Neural progenitor cell (in vitro differentiated cells): Measurements from ENCODE around the gene ATP2B3. TPM values are rescaled to one million over a fixed set of nuclear protein-coding genes. Genes with fewer than 3 reads are reported as not detected.

Experiments used
- DNase-seq: peaks from one replicate; pipeline ENCODE4 v3.0.0-alpha.2; 2016; ENCODE audit warnings: low spot score
- H2AFZ ChIP-seq: fragments of 200-600 bp; sonication (generic); replicated peaks from 2 replicates; pipeline ENCODE4 v1.6.1; 2016; ENCODE audit warnings: antibody characterized with exemption
- H3F3A ChIP-seq: fragments of 200-600 bp; sonication (generic); 2 replicates; pipeline ENCODE4 v1.6.1; 2016; ENCODE audit warnings: antibody characterized with exemption, low read depth
- H3K27ac ChIP-seq: fragments of 200-600 bp; sonication (generic); 2 replicates; pipeline ENCODE4 v1.5.1; 2016; ENCODE audit warnings: mild to moderate bottlenecking
- H3K27me3 ChIP-seq: fragments of 200-600 bp; sonication (generic); 2 replicates; pipeline ENCODE4 v1.6.1; 2016; ENCODE audit warnings: mild to moderate bottlenecking, moderate library complexity
- H3K36me3 ChIP-seq: fragments of 200-600 bp; sonication (generic); 2 replicates; pipeline ENCODE4 v1.5.1; 2016
- H3K4me1 ChIP-seq: fragments of 200-600 bp; sonication (generic); 2 replicates; pipeline ENCODE4 v1.6.1; 2016; ENCODE audit warnings: mixed run types
- H3K4me2 ChIP-seq: fragments of 200-600 bp; sonication (generic); 2 replicates; pipeline ENCODE4 v1.6.1; 2016
- H3K4me3 ChIP-seq: fragments of 200-600 bp; sonication (generic); 2 replicates; pipeline ENCODE4 v1.5.1; 2016
- H3K79me2 ChIP-seq: fragments of 200-600 bp; sonication (generic); 2 replicates; pipeline ENCODE4 v1.6.1; 2016; ENCODE audit warnings: low read depth
- H3K9ac ChIP-seq: fragments of 200-600 bp; sonication (generic); 2 replicates; pipeline ENCODE4 v1.6.1; 2016
- H3K9me3 ChIP-seq: fragments of 200-600 bp; sonication (generic); 2 replicates; pipeline ENCODE4 v1.5.1; 2016; ENCODE audit warnings: low read depth
- H4K20me1 ChIP-seq: fragments of 200-600 bp; sonication (generic); 2 replicates; pipeline ENCODE4 v1.6.1; 2016; ENCODE audit warnings: low read depth
- H3K27ac Mint-ChIP-seq: 3 replicates; pipeline ENCODE4 v1.8.0; 2021; ENCODE audit warnings: mixed read lengths
- H3K27me3 Mint-ChIP-seq: 2 replicates; pipeline ENCODE4 v1.8.0; 2022; ENCODE audit warnings: low read depth, mild to moderate bottlenecking, inconsistent platforms, moderate library complexity, mixed read lengths; ENCODE audit not compliant: insufficient read depth
- H3K36me3 Mint-ChIP-seq: 3 replicates; pipeline ENCODE4 v1.8.0; 2021; ENCODE audit warnings: mixed read lengths
- H3K4me1 Mint-ChIP-seq: 3 replicates; pipeline ENCODE4 v1.8.0; 2021; ENCODE audit warnings: mixed read lengths
- H3K4me3 Mint-ChIP-seq: 3 replicates; pipeline ENCODE4 v1.8.0; 2021; ENCODE audit warnings: mild to moderate bottlenecking, moderate library complexity, mixed read lengths
- H3K9me3 Mint-ChIP-seq: 3 replicates; pipeline ENCODE4 v1.8.0; 2020; ENCODE audit warnings: mixed read lengths
- CTCF ChIP-seq: fragments of 200-600 bp; sonication (generic); IDR thresholded peaks from 2 replicates; pipeline ENCODE4 v1.5.1; 2017; ENCODE audit warnings: antibody characterized with exemption, mild to moderate bottlenecking
- EZH2 ChIP-seq: fragments of 200-600 bp; sonication (generic); IDR thresholded peaks from 2 replicates; pipeline ENCODE4 v1.6.1; 2017; ENCODE audit warnings: antibody characterized with exemption, mild to moderate bottlenecking, moderate library complexity
- EZH2phosphoT487 ChIP-seq: fragments of 200-600 bp; sonication (generic); IDR thresholded peaks from 2 replicates; pipeline ENCODE4 v1.6.1; 2017; ENCODE audit warnings: antibody characterized with exemption
- total RNA-seq: library from RNA; depleted of rRNA; stranded (reverse); fragments of >200 nt; gene quantifications from 2 replicates; pipeline ENCODE4 v1.2.3, GENCODE V29; 2015; ENCODE audit warnings: low replicate concordance

ATP2B3 gene
- total RNA-seq, 1 donor from 2014 or later = not detected

GRCh38 chrX:153631907-153632594 is 114.6 kb downstream of the ATP2B3 start:
- H3K4me1 Mint-ChIP-seq = peaks cover 5% of the 10 kb centered on the region
- no peaks in the 10 kb centered on the region for H3K36me3 ChIP-seq

More at GRCh38 chrX:153631907-153632594, 114.6 kb downstream of the ATP2B3 start:
- TF ChIP-seq EZH2 (no peak), EZH2phosphoT487 (no peak), CTCF (no peak)
- Mint-ChIP-seq H3K4me3 (no peak overlapping the region), H3K9me3 (peaks cover 32% of the 10 kb centered on the region), H3K27ac (no peak overlapping the region), H3K36me3 (no peaks in the 10 kb centered on the region), H3K27me3 (peaks cover 13% of the 10 kb centered on the region)
- no peaks in the 10 kb centered on the region for H3K4me1 ChIP-seq
- H3K9me3 ChIP-seq = no peaks in the 10 kb centered on the region
- H3K4me2 ChIP-seq = no peak overlapping the region
- H3K4me3 ChIP-seq = no peak overlapping the region
- H3K9ac ChIP-seq = no peak overlapping the region
- H3K27me3 ChIP-seq = no peaks in the 10 kb centered on the region
- no peaks in the 10 kb centered on the region for H3K79me2 ChIP-seq
- no peaks in the 10 kb centered on the region for H4K20me1 ChIP-seq
- no peaks in the 10 kb centered on the region for H3F3A ChIP-seq
- DNase-seq = no peak
- no peak overlapping the region for H3K27ac ChIP-seq
- no peak overlapping the region for H2AFZ ChIP-seq

Other genes starting within 250 kb of the ATP2B3 start
- gene PNMA6F, start 195.9 kb upstream of the ATP2B3 start, total RNA-seq = 0.22 TPM in 1 of 2 replicates, not detected in the other
- gene ZNF275, start 183.5 kb upstream of the ATP2B3 start, total RNA-seq = 7.5 and 8.2 TPM in 2 replicates
- not detected in 2 replicates for gene PNMA6E, start 116.3 kb upstream of the ATP2B3 start, total RNA-seq
- 0.22 TPM in 1 of 2 replicates, not detected in the other for gene ZFP92, start 106.2 kb upstream of the ATP2B3 start, total RNA-seq
- 0.96 TPM in 1 of 2 replicates, not detected in the other for gene TREX2, start 71.6 kb upstream of the ATP2B3 start, total RNA-seq
- gene HAUS7, start 47.1 kb upstream of the ATP2B3 start, total RNA-seq = 13.1 and 25.9 TPM in 2 replicates
- gene BGN, start 22.7 kb upstream of the ATP2B3 start, total RNA-seq = 0.37 TPM in 1 of 2 replicates, not detected in the other
- gene CCNQ, start 81.5 kb downstream of the ATP2B3 start, total RNA-seq = 15.2 and 22.2 TPM in 2 replicates
- 0.21 and 2.0 TPM in 2 replicates for gene DUSP9, start 129.6 kb downstream of the ATP2B3 start, total RNA-seq
- gene PNCK, start 156.2 kb downstream of the ATP2B3 start, total RNA-seq = 19.7 and 53.5 TPM in 2 replicates
- 94.1 and 191 TPM in 2 replicates for gene SLC6A8, start 170.3 kb downstream of the ATP2B3 start, total RNA-seq
- 52.5 and 68.7 TPM in 2 replicates for gene BCAP31, start 206.7 kb downstream of the ATP2B3 start, total RNA-seq
- 0.79 and 5.0 TPM in 2 replicates for gene ABCD1, start 207.2 kb downstream of the ATP2B3 start, total RNA-seq
- 0.25 and 0.71 TPM in 2 replicates for gene PLXNB3, start 246.6 kb downstream of the ATP2B3 start, total RNA-seq